GM12878 (cell line): ENCODE measurements around the gene ROBO4. TPM values are rescaled to one million over a fixed set of nuclear protein-coding genes. Genes with fewer than 3 reads are reported as not detected.

Source experiments
- ATAC-seq: fragments of 200-7000 bp; cut with Tn5 transposase; 3 replicates; pipeline ENCODE4 v1.9.1; 2020; ENCODE audit warnings: mild to moderate bottlenecking, moderate library complexity
- BruUV-seq: library from RNA; stranded (reverse); fragments of 400-500 nt; replicated peaks from 2 replicates; lab custom pipeline; 2021; lab: Mats Ljungman, UMichigan
- CTCF ChIA-PET: fragments of 300-600 bp; sonication (Branson Sonifier 250); formaldehyde crosslinking; extraction: SDS; loops from one replicate; lab custom pipeline; 2021; ENCODE audit warnings: inconsistent platforms; lab: Yijun Ruan, JAX
- POLR2A ChIA-PET: fragments of 350-600 bp; formaldehyde crosslinking; extraction: SDS; loops from one replicate; lab custom pipeline; 2021; ENCODE audit warnings: inconsistent platforms; lab: Charles Lee
- RAD21 ChIA-PET: fragments of 300-600 bp; sonication (Branson Sonifier 250); formaldehyde crosslinking; loops from one replicate; lab custom pipeline; 2023; ENCODE audit warnings: antibody characterized with exemption; ENCODE audit not compliant: unreplicated experiment; lab: Charles Lee
- SMC1A ChIA-PET: fragments of 300-600 bp; sonication (Branson Sonifier 250); formaldehyde crosslinking; loops from one replicate; lab custom pipeline; 2023; ENCODE audit not compliant: unreplicated experiment, uncharacterized antibody; lab: Charles Lee
- DNase-seq: peaks from one replicate; pipeline ENCODE4 v3.0.0-alpha.2; 2011; ENCODE audit warnings: low read depth, low spot score
- FAIRE-seq: peaks from 3 replicates; lab custom pipeline; 2011; peaks lifted over from hg19 to GRCh38; lab: Jason Lieb, UNC
- H2AFZ ChIP-seq: 2 replicates; pipeline ENCODE4 v1.6.0; 2011; ENCODE audit warnings: low read depth, low read length, control low read depth; ENCODE audit not compliant: control insufficient read depth
- H3K27ac ChIP-seq: 2 replicates; pipeline ENCODE4 v1.5.1; 2011; ENCODE audit warnings: control low read depth; ENCODE audit not compliant: control insufficient read depth, insufficient read depth
- H3K27me3 ChIP-seq, 2 experiments: replicated peaks in 1 of 2; 2 replicates each; pipeline versions ENCODE4 v1.6.0 to v1.6.1; 2011; ENCODE audit warnings: low read length in 1 of 2; ENCODE audit not compliant: control insufficient read depth in 2 of 2, insufficient read depth in 2 of 2
- H3K36me3 ChIP-seq, 2 experiments: 2 replicates each; pipeline ENCODE4 v1.5.1; 2011; ENCODE audit warnings: low read length in 1 of 2; ENCODE audit not compliant: control insufficient read depth in 2 of 2, insufficient read depth in 2 of 2
- H3K4me1 ChIP-seq: 2 replicates; pipeline ENCODE4 v1.6.1; 2011; ENCODE audit warnings: mild to moderate bottlenecking, low read length, moderate library complexity, mixed read lengths; ENCODE audit not compliant: control insufficient read depth, insufficient read depth
- H3K4me2 ChIP-seq: 2 replicates; pipeline ENCODE4 v1.6.0; 2011; ENCODE audit warnings: control low read depth; ENCODE audit not compliant: control insufficient read depth, insufficient read depth
- H3K4me3 ChIP-seq: fragments of 200-600 bp; sonication (generic); 2 replicates; pipeline ENCODE4 v1.5.1; 2016
- H3K79me2 ChIP-seq: 2 replicates; pipeline ENCODE4 v1.6.0; 2011; ENCODE audit warnings: low read length; ENCODE audit not compliant: control insufficient read depth, insufficient read depth
- H3K9ac ChIP-seq: 2 replicates; pipeline ENCODE4 v1.8.0; 2011; ENCODE audit warnings: low read length, control low read depth, mixed read lengths; ENCODE audit not compliant: control insufficient read depth, insufficient read depth
- H3K9me3 ChIP-seq: replicated peaks from 3 replicates; pipeline ENCODE4 v1.5.1; 2011; ENCODE audit warnings: mild to moderate bottlenecking, low read length; ENCODE audit not compliant: control insufficient read depth, insufficient read depth
- H4K20me1 ChIP-seq: 2 replicates; pipeline ENCODE4 v1.6.0; 2011; ENCODE audit not compliant: control insufficient read depth, insufficient read depth
- CBX3 ChIP-seq: fragments of 200-600 bp; sonication (generic); IDR thresholded peaks from 2 replicates; pipeline ENCODE4 v1.6.1; 2016; ENCODE audit warnings: low read depth, borderline replicate concordance
- EED ChIP-seq: sonication (generic); IDR thresholded peaks from 2 replicates; pipeline ENCODE4 v1.6.1; 2016; ENCODE audit warnings: antibody characterized with exemption, low read depth
- NBN ChIP-seq: fragments of 450-650 bp; IDR thresholded peaks from 2 replicates; pipeline ENCODE4 v1.6.1; 2016
- NFXL1 ChIP-seq: fragments of 450-650 bp; IDR thresholded peaks from 2 replicates; pipeline ENCODE4 v1.6.1; 2017; ENCODE audit warnings: antibody characterized with exemption, mild to moderate bottlenecking, borderline replicate concordance
- NFYB ChIP-seq: IDR thresholded peaks from 2 replicates; pipeline ENCODE4 v1.6.1; 2011; ENCODE audit warnings: low read depth, mild to moderate bottlenecking, low read length, improper control_type of control experiment, moderate library complexity; ENCODE audit not compliant: insufficient read depth
- NR2F1 ChIP-seq: fragments of 450-650 bp; conservative IDR thresholded peaks from 2 replicates; pipeline ENCODE4 v1.6.1; 2017; ENCODE audit warnings: mild to moderate bottlenecking
- NRF1 ChIP-seq: conservative IDR thresholded peaks from 2 replicates; pipeline ENCODE4 v1.6.1; 2011; ENCODE audit warnings: mild to moderate bottlenecking, low read depth, low read length, improper control_type of control experiment
- RAD21 ChIP-seq: IDR thresholded peaks from 2 replicates; pipeline ENCODE4 v1.6.1; 2011; ENCODE audit warnings: mild to moderate bottlenecking, low read depth, low read length, moderate library complexity; ENCODE audit not compliant: insufficient read depth
- RELA ChIP-seq: fragments of 450-650 bp; IDR thresholded peaks from 2 replicates; pipeline ENCODE4 v1.8.0; 2014; ENCODE audit warnings: borderline replicate concordance; ENCODE audit not compliant: partially characterized antibody
- SMAD5 ChIP-seq: IDR thresholded peaks from 2 replicates; pipeline ENCODE4 v1.6.1; 2016; ENCODE audit warnings: antibody characterized with exemption, low read depth
- SUZ12 ChIP-seq: fragments of 200-600 bp; sonication (generic); IDR thresholded peaks from one replicate; pipeline ENCODE4 v1.6.1; 2018; ENCODE audit warnings: antibody characterized with exemption, mild to moderate bottlenecking; ENCODE audit not compliant: unreplicated experiment
- TCF7 ChIP-seq: IDR thresholded peaks from 2 replicates; pipeline ENCODE4 v1.6.1; 2014; ENCODE audit warnings: antibody characterized with exemption, borderline replicate concordance
- ZBTB33 ChIP-seq: fragments of 450-650 bp; IDR thresholded peaks from 2 replicates; pipeline ENCODE4 v1.6.1; 2017; ENCODE audit warnings: mild to moderate bottlenecking
- ZBTB4 ChIP-seq: fragments of 450-650 bp; formaldehyde crosslinking; IDR thresholded peaks from 2 replicates; pipeline ENCODE4 v1.4.0; 2022; ENCODE audit warnings: mild to moderate bottlenecking, moderate library complexity
- WGBS: methylation state at CpG from one replicate; pipeline ENCODE4 v1.1.6; 2016; ENCODE audit warnings: low lambda C conversion rate; ENCODE audit not compliant: insufficient replicate concordance, insufficient coverage; ENCODE audit errors: missing lambda C conversion rate; 5-methylcytosine and 5-hydroxymethylcytosine counted together
- in situ Hi-C: fragments of 300-500 bp; cut with MboI; formaldehyde crosslinking; loops from 9 replicates; pipeline ENCODE4 v1.14.3; 2018; ENCODE audit warnings: mixed read lengths
- intact Hi-C: fragments of 100-400 bp; cut with micrococcal nuclease; formaldehyde crosslinking; loops from one replicate; pipeline ENCODE4 v1.14.2; 2022; ENCODE audit not compliant: unreplicated experiment
- polyA plus RNA-seq, 11 experiments: library from polyadenylated mRNA; depleted of rRNA in 4 of 11; unstranded in 6 of 11; stranded (reverse) in 5 of 11; fragments of >200 nt; fragmentation: Nextera tagmentation in 4 of 11; fragmentation: Illumina TruSeq in 1 of 11; extraction: Ambion mirVana in 4 of 11; extraction: Trizol in 1 of 11; gene quantifications; 1 replicate in 1 of 11; 2 replicates in 10 of 11; pipeline versions ENCODE4 v1.2.1 to v1.2.3, GENCODE V29; 2011 to 2016; ENCODE audit warnings: inconsistent platforms in 2 of 11, missing spikeins in 2 of 11, low read depth in 1 of 11
- total RNA-seq, 4 experiments: library from RNA; depleted of rRNA in 3 of 4; stranded (reverse); fragments of >200 nt in 3 of 4; fragmentation: Illumina TruSeq in 1 of 4; extraction: Trizol in 1 of 4; gene quantifications; 2 replicates each; pipeline versions ENCODE4 v1.2.1 to v1.2.3, GENCODE V29; 2013 to 2021

ROBO4 gene
- total and polyA plus RNA-seq, 10 of the 15 experiments (the other 5 are each of a cell fraction or from before 2014, with no cell fraction given), result not detected

- ChIA-PET RAD21 (no interaction called here), SMC1A (no interaction called here), CTCF (no interaction called here), POLR2A (no interaction called here)
- Histone ChIP-seq H3K4me3 (no peak overlapping the region), H3K4me1 (no peaks in the 10 kb centered on the region), H3K4me2 (no peak overlapping the region), H3K36me3 (no peaks in the 10 kb centered on the region), H3K27ac (no peak overlapping the region), H3K9ac (no peak overlapping the region), H3K27me3 (peaks cover 22 to 32% of the 10 kb centered on the region in 2 experiments), H4K20me1 (no peaks in the 10 kb centered on the region), H2AFZ (no peak overlapping the region), H3K9me3 (no peaks in the 10 kb centered on the region)
- ATAC-seq, result no peak
- WGBS, result 0% methylated on average over 1 of the region's 1 CpG
- in situ Hi-C loops, result loop anchor here (25.0 kb wide), 1 partner anchor 428 kb away; the partner anchor contains the start of gene OR8B4
- intact Hi-C loops, result no loop called here
- BruUV-seq, result no TSS peak
- no peak for TF ChIP-seq SUZ12
- TF ChIP-seq TCF7, result no peak
- no peak for TF ChIP-seq NFYB
- no peak for TF ChIP-seq ZBTB33
- no peak for TF ChIP-seq CBX3
- no peak for TF ChIP-seq NBN
- TF ChIP-seq NFXL1, result no peak
- no peak for TF ChIP-seq RELA
- no peak for TF ChIP-seq SMAD5
- TF ChIP-seq RAD21, result no peak
- no peak for TF ChIP-seq ZBTB4 (CRISPR knock-in tag)
- TF ChIP-seq NR2F1, result no peak
- TF ChIP-seq NRF1, result no peak
- no peak for TF ChIP-seq EED
- TF ChIP-seq, all 136 proteins: peak for 0
- no peak for FAIRE-seq
- DNase-seq, result no peak
- no peaks in the 10 kb centered on the region for H3K79me2 ChIP-seq
Measured at GRCh38 chr11:124840666-124841065, 57.0 kb downstream of the ROBO4 start.
